Neural progenitor cell (in vitro differentiated cells): ENCODE results near the gene OR10R2. TPM values are rescaled to one million over a fixed set of nuclear protein-coding genes. Genes with fewer than 3 reads are reported as not detected.

Experiments used
- DNase-seq: peaks from one replicate; pipeline ENCODE4 v3.0.0-alpha.2; 2016; ENCODE audit warnings: low spot score
- H2AFZ ChIP-seq: fragments of 200-600 bp; sonication (generic); replicated peaks from 2 replicates; pipeline ENCODE4 v1.6.1; 2016; ENCODE audit warnings: antibody characterized with exemption
- H3F3A ChIP-seq: fragments of 200-600 bp; sonication (generic); 2 replicates; pipeline ENCODE4 v1.6.1; 2016; ENCODE audit warnings: antibody characterized with exemption, low read depth
- H3K27ac ChIP-seq: fragments of 200-600 bp; sonication (generic); 2 replicates; pipeline ENCODE4 v1.5.1; 2016; ENCODE audit warnings: mild to moderate bottlenecking
- H3K27me3 ChIP-seq: fragments of 200-600 bp; sonication (generic); 2 replicates; pipeline ENCODE4 v1.6.1; 2016; ENCODE audit warnings: mild to moderate bottlenecking, moderate library complexity
- H3K36me3 ChIP-seq: fragments of 200-600 bp; sonication (generic); 2 replicates; pipeline ENCODE4 v1.5.1; 2016
- H3K4me1 ChIP-seq: fragments of 200-600 bp; sonication (generic); 2 replicates; pipeline ENCODE4 v1.6.1; 2016; ENCODE audit warnings: mixed run types
- H3K4me2 ChIP-seq: fragments of 200-600 bp; sonication (generic); 2 replicates; pipeline ENCODE4 v1.6.1; 2016
- H3K4me3 ChIP-seq: fragments of 200-600 bp; sonication (generic); 2 replicates; pipeline ENCODE4 v1.5.1; 2016
- H3K79me2 ChIP-seq: fragments of 200-600 bp; sonication (generic); 2 replicates; pipeline ENCODE4 v1.6.1; 2016; ENCODE audit warnings: low read depth
- H3K9ac ChIP-seq: fragments of 200-600 bp; sonication (generic); 2 replicates; pipeline ENCODE4 v1.6.1; 2016
- H3K9me3 ChIP-seq: fragments of 200-600 bp; sonication (generic); 2 replicates; pipeline ENCODE4 v1.5.1; 2016; ENCODE audit warnings: low read depth
- H4K20me1 ChIP-seq: fragments of 200-600 bp; sonication (generic); 2 replicates; pipeline ENCODE4 v1.6.1; 2016; ENCODE audit warnings: low read depth
- H3K27ac Mint-ChIP-seq: 3 replicates; pipeline ENCODE4 v1.8.0; 2021; ENCODE audit warnings: mixed read lengths
- H3K27me3 Mint-ChIP-seq: 2 replicates; pipeline ENCODE4 v1.8.0; 2022; ENCODE audit warnings: low read depth, mild to moderate bottlenecking, inconsistent platforms, moderate library complexity, mixed read lengths; ENCODE audit not compliant: insufficient read depth
- H3K36me3 Mint-ChIP-seq: 3 replicates; pipeline ENCODE4 v1.8.0; 2021; ENCODE audit warnings: mixed read lengths
- H3K4me1 Mint-ChIP-seq: 3 replicates; pipeline ENCODE4 v1.8.0; 2021; ENCODE audit warnings: mixed read lengths
- H3K4me3 Mint-ChIP-seq: 3 replicates; pipeline ENCODE4 v1.8.0; 2021; ENCODE audit warnings: mild to moderate bottlenecking, moderate library complexity, mixed read lengths
- H3K9me3 Mint-ChIP-seq: 3 replicates; pipeline ENCODE4 v1.8.0; 2020; ENCODE audit warnings: mixed read lengths
- EZH2 ChIP-seq: fragments of 200-600 bp; sonication (generic); IDR thresholded peaks from 2 replicates; pipeline ENCODE4 v1.6.1; 2017; ENCODE audit warnings: antibody characterized with exemption, mild to moderate bottlenecking, moderate library complexity
- EZH2phosphoT487 ChIP-seq: fragments of 200-600 bp; sonication (generic); IDR thresholded peaks from 2 replicates; pipeline ENCODE4 v1.6.1; 2017; ENCODE audit warnings: antibody characterized with exemption
- total RNA-seq: library from RNA; depleted of rRNA; stranded (reverse); fragments of >200 nt; gene quantifications from 2 replicates; pipeline ENCODE4 v1.2.3, GENCODE V29; 2015; ENCODE audit warnings: low replicate concordance
- TF ChIP-seq, protein P1 (sequence below): fragments of 200-600 bp; sonication (generic); IDR thresholded peaks from 2 replicates; pipeline ENCODE4 v1.5.1; 2017; ENCODE audit warnings: antibody characterized with exemption, mild to moderate bottlenecking

The OR10R2 gene
- total RNA-seq, 1 donor from 2014 or later = not detected

DNA sequence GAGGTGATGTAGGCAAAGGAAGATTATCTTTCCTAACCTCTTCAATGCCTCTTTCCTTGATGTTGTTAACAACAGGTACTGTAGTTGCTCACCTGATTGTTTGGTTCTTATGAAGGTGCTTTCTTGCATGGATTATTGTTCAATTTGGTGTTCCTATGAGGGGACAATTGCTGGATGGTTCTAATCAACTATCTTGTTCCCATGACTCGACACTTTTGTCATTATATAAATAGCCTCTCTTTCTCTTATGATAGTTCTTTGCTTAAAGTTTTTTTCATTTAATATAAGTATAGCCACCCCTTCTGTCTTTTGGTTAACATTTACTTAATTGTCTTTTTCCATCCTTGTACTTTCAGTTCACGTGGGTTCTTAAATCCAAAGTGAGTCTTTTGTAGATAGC, 35.5 kb downstream of the OR10R2 start:
- Histone ChIP-seq H3K79me2 (no peaks in the 10 kb centered on the region), H3F3A (no peaks in the 10 kb centered on the region), H3K36me3 (no peaks in the 10 kb centered on the region), H2AFZ (no peak overlapping the region), H3K4me2 (no peak overlapping the region), H3K9ac (no peak overlapping the region), H3K4me3 (no peak overlapping the region), H3K27me3 (no peaks in the 10 kb centered on the region), H3K27ac (no peak overlapping the region), H4K20me1 (no peaks in the 10 kb centered on the region), H3K9me3 (no peaks in the 10 kb centered on the region), H3K4me1 (peaks cover 11% of the 10 kb centered on the region)
- Mint-ChIP-seq H3K4me3 (no peak overlapping the region), H3K27ac (no peak overlapping the region), H3K27me3 (no peaks in the 10 kb centered on the region), H3K9me3 (no peaks in the 10 kb centered on the region), H3K4me1 (no peaks in the 10 kb centered on the region), H3K36me3 (no peaks in the 10 kb centered on the region)
- DNase-seq = no peak
- TF ChIP-seq EZH2 (no peak), EZH2phosphoT487 (no peak)
- TF ChIP-seq, protein P1, sequence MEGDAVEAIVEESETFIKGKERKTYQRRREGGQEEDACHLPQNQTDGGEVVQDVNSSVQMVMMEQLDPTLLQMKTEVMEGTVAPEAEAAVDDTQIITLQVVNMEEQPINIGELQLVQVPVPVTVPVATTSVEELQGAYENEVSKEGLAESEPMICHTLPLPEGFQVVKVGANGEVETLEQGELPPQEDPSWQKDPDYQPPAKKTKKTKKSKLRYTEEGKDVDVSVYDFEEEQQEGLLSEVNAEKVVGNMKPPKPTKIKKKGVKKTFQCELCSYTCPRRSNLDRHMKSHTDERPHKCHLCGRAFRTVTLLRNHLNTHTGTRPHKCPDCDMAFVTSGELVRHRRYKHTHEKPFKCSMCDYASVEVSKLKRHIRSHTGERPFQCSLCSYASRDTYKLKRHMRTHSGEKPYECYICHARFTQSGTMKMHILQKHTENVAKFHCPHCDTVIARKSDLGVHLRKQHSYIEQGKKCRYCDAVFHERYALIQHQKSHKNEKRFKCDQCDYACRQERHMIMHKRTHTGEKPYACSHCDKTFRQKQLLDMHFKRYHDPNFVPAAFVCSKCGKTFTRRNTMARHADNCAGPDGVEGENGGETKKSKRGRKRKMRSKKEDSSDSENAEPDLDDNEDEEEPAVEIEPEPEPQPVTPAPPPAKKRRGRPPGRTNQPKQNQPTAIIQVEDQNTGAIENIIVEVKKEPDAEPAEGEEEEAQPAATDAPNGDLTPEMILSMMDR = no peak

DNA sequence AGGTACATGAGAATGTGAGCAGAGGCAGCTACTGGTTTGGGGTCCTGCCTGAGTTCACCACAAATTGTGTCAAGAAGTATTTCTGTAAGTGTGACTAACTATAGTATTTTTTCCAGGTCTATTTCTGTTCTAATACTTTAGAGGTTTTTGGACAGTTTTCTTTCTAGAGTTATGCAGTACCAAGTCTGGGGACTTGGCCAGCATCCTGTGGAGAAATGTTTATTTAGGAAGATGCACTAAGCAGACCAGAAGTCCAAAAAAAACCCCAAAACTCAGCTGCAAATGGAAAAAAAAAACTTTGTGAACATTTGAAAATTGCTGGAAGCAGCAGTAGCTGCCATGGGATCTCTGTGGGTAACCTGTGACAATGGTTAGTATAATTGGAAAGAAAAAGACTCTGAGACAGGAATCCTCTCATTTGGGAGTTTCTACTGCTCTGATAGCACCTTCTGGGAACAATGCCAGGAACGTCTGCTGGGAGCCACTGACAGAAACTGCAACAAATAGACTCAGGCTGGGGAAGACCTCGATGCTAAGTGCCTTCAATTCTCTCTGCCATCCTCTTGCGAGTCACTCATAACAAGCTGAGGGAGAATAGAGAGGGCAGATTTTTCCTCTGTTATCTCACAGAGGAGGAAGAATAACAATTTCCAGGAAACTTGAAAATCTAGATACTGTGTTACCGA, 37.6 kb downstream of the OR10R2 start:
- TF ChIP-seq, protein P1 = no peak
- no peak for TF ChIP-seq EZH2
- TF ChIP-seq EZH2phosphoT487 = no peak
- Histone ChIP-seq H3K9ac (no peak overlapping the region), H3K9me3 (no peaks in the 10 kb centered on the region), H2AFZ (peak overlapping the region; percentile 14), H3K27ac (no peak overlapping the region), H4K20me1 (no peaks in the 10 kb centered on the region), H3K4me2 (no peak overlapping the region), H3K27me3 (no peaks in the 10 kb centered on the region), H3F3A (no peaks in the 10 kb centered on the region), H3K4me3 (no peak overlapping the region), H3K79me2 (no peaks in the 10 kb centered on the region), H3K36me3 (no peaks in the 10 kb centered on the region), H3K4me1 (peaks cover 11% of the 10 kb centered on the region)
- Mint-ChIP-seq H3K27ac (no peak overlapping the region), H3K4me3 (no peak overlapping the region), H3K27me3 (no peaks in the 10 kb centered on the region), H3K36me3 (no peaks in the 10 kb centered on the region), H3K4me1 (no peaks in the 10 kb centered on the region), H3K9me3 (no peaks in the 10 kb centered on the region)
- peak; percentile 25 for DNase-seq

DNA sequence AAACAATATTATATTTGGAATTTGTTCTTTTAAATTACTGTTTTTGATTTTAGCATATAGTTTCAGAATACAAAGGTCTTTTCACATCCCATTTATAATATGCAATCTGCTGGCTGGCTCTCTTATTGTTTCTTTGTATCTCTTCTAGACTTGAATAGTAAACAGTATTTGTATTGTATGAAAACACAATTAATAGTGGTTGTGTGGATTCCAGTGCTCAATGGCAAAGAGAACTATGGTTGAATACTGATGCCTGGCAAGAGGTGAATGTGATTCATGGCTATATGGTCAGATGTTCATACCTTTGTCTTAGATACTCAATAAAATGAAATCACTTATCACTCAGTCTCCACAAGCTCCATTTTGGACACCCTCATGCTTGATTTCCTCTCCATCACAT, 44.9 kb downstream of the OR10R2 start:
- no peaks in the 10 kb centered on the region for H3F3A ChIP-seq
- no peak overlapping the region for H3K4me3 ChIP-seq
- H2AFZ ChIP-seq = no peak overlapping the region
- Mint-ChIP-seq H3K4me3 (no peak overlapping the region), H3K27me3 (peaks cover 5% of the 10 kb centered on the region), H3K9me3 (no peaks in the 10 kb centered on the region), H3K36me3 (no peaks in the 10 kb centered on the region), H3K27ac (no peak overlapping the region), H3K4me1 (no peaks in the 10 kb centered on the region)
- H3K4me2 ChIP-seq = no peak overlapping the region
- no peaks in the 10 kb centered on the region for H3K9me3 ChIP-seq
- H3K27me3 ChIP-seq = no peaks in the 10 kb centered on the region
- no peak overlapping the region for H3K27ac ChIP-seq
- no peaks in the 10 kb centered on the region for H4K20me1 ChIP-seq
- no peak for TF ChIP-seq EZH2phosphoT487
- no peak for TF ChIP-seq EZH2
- TF ChIP-seq, protein P1 = no peak
- H3K79me2 ChIP-seq = no peaks in the 10 kb centered on the region
- DNase-seq = no peak
- no peak overlapping the region for H3K9ac ChIP-seq
- H3K4me1 ChIP-seq = no peaks in the 10 kb centered on the region
- no peaks in the 10 kb centered on the region for H3K36me3 ChIP-seq
